NCI-H2196 (cell line): Measurements from ENCODE around the gene TIPARP.
A peak's percentile ranks its signal among the peaks of the same experiment; 100 is the strongest.
"Not testable (repeated sequence)": the region's sequence is repeated elsewhere in the genome, so short reads cannot be mapped to it uniquely, and the experiment has no call there.

Experiments
- DNase-seq: peaks from one replicate; lab custom pipeline; 2025; ENCODE audit not compliant: unreplicated experiment; lab: John Stamatoyannopoulos, UW

The TIPARP gene

DNA sequence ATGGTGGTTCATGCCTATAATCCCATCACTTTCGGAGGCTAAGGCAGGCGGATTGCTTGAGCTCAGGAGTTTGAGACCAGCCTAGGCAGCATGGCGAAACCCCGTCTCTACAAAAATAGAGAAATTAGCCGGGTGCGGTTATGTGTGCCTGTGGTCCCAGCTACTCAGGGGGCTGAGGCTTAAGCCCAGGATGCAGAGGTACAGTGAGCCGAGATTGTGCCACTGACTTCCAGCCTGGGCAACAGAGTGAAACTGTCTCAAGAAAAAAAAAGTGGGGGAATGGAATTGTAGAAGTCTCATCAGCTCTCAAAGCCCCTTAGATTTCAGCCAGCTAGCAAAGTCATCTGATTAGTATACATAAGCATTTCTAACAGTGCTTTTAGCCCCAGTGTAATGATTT is 33.2 kb downstream of the TIPARP start:
- no peak for DNase-seq

DNA sequence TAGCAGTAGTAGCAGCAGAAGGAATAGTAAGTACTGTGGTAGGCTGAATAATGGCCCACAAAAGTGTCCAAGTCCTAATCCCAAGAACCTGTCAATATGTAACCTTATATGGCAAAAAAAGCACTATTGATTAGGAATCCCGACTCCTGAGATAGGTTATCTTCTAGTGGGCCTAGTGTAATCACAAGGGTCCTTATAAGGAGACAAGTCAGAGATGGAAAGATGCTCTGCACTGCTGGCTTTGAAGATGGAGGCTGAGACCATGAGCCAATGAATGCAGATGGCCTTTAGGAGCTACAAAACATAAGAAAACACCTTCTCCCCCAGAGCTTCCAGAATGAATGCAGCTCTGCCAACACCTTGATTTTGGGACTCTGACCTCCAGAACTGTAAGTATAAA is 36.0 kb downstream of the TIPARP start:
- no peak for DNase-seq

DNA sequence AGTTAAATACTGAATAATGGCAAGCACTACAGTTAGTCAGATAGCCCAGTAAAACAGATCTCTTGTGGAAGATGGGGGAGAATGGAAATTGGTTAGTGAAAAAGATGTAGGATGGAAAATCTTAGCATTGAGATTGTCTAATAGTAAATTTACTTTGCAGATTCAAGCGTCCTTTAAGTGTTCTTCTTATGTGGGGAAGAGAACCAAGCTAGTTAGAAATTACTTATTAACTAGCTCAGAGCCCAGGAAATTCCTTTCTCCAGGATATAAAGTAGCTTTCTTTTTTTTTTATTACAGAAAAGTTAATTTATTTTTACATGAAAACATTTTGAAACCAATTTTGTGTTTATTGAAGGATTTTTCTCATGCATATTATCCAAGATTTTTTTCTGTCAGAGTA is 36.7 kb downstream of the TIPARP start:
- DNase-seq = no peak

DNA sequence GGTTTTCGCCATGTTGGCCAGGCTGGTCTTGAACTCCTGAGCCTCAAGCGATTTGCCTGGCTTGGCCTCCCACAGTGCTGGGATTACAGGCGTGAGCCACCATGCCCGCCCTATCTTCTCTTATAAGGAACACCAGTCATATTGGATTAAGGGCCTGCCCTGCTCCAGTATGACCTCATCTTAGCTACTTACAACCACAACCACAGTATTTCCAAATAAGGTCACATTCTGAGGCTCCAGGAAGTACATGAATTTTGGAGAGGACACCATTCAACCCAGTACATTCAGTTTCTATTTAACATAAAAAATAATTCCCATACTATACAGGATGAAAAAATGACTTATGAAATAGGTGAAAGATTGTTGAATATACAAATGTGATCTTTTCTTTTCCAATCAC is 37.6 kb downstream of the TIPARP start:
- DNase-seq = not testable (repeated sequence)

DNA sequence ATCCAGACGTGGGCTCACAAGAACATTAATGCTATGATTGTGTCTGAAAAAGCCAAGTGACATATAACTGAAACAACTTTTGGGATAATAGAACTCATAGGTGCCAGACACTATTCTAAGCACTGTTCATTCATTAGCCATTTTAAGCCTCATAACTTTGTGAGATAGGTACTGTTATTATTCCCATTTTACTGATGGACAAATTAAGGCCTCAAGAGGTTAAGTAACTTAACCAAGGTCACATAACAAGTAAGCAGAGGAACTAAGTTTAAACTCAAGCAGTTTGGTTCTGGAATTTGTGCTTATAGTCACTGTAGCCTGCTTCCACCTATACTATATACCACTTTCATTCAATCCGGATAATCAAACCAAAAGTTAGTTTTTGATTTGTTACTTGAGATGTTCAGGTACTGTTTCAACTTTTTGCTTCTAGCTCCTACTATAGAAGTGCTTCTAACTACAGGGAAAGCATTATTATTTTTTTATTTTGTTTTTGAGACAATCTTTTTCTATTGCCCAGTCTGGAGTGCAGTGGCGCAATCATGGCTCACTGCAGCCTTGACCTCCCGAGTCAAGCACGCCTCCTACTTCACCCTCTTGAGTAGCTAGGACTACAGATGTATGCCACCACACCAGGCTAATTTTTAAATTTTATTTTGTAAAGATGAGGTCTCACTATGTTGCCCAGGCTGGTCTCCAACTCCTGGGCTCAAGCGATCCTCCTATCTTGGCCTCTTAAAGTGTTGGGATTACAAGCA is 41.9 kb downstream of the TIPARP start:
- no peak for DNase-seq

DNA sequence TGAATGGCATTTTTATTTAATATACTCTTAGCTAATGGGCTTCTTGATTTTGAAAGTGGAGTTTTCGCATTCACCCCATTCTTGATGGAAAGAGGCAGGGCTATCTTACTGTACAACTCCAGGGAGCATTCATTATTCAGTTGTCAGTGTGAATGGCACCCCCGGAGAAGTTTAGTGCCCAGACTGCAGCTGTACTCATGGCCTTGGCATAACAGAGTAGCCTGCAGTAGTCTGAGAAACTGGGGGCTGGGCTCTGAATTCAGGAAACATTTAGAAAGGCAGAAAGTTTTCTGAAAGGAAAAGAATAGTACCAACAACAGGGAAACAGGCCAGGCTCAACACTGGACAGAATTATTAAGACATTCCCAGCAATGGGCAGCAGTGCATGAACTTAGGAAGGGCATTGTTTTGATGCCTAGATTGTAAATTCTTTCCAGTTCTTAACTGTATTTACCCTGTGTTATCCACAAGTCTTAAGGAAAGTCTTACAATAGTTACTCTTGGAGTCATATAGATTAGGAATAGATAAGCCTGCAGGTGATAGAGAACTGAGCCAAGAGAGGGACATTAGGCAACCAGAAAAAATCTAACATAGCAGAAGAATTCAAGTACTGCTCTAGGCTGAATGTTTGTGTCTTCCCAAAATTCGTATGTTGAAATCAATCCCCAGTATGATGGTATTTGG is 44.4 kb downstream of the TIPARP start:
- no peak for DNase-seq

DNA sequence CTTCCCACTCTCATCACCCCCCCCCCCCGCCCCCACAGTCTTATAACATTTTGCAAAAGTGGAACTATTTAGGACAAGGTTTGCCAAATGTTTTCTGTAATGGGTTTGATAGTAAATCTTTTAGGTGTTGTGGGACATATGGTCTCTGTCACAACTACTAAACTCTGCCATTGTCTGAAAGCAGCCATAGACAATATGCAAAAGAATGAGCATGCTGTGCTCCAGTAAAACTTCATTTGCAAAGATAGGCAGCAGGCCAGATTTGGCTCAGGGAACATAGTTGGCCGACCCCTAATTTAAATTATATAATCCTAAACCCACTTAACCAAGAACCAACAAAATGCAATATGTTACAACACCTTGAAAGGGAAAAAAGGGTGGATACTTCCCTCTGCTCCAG is 46.4 kb downstream of the TIPARP start:
- no peak for DNase-seq

DNA sequence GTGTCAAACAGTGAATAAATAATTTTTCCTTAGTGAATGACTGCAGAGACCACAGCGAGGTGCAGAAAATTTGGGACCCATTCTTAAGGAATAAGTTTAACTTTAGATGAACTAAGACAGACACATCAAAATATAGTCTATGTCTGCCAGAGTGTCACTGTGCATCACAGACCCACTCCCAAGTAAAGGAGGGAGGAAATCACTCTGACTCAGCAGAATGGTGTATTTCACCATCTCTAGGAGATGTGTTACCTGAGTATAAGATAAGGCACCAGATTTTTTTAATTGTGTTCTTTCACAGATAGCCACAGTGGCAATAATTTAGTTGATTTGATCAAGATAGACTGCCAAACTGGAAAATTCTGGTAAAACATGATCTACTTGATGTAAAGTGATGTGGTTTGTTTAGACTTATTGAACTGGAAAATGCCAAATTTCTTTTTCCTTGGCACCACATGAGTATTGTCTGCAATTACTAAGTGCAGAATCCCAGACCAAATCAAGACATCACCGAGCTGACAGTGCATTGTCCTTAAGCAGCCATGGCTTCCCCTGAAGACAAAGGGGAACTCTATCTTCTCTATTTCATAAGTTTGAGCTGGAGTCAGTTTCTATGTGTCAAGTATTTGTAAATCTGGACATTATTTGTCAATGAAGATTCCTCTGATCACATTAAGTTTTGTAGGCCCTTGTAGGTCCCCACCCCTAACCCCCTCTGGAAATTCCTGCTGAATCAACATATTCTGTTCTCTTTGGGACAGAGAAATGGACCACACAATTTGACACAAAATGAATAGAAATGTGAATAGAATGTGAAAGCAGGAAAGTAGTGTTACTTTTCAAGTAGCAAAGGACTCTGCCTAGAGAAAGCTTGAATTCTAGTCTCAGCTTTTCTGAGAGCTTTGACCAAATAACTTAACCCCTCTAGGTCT is 47.6 kb downstream of the TIPARP start:
- DNase-seq = no peak

DNA sequence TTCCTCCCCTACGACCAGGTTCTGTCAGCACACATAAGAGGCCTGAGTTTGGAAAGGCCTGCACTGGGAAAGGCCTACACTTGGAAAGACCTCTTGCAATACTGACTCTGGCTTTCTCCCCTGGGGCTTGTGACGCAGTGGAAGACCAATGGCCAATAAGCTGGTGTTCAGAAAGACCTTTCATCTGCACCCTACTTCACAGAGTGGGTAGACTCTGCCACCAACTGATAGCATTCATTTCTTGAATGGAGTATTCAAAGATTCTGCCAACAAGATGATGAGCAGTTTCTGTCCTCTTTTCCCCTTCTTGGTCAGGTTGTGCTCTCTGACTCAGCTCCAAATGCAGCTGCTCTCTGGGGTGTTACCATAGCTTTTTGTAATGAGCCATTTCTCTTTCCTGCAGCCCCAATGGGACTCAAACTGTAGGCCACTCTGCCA is 48.8 kb downstream of the TIPARP start:
- DNase-seq = no peak

DNA sequence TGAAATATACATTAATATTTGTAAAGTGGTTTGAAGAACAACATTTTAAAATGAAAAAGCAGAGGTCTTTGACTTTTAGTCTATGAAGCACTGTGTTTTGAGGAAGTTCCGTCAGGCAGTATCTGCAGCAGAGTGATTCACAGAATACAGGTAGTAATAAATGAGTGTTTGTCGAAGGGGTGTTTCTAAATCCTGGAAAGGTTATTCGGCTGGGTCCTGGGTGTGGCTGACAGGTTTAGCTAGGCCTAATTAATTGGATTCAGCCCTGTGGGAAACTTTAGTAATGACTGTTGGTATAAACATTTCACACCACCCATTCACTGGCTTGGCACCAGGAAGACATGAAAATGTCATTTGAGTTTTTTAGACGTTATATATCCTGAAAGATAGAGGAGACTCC is 51.3 kb downstream of the TIPARP start:
- no peak for DNase-seq

DNA sequence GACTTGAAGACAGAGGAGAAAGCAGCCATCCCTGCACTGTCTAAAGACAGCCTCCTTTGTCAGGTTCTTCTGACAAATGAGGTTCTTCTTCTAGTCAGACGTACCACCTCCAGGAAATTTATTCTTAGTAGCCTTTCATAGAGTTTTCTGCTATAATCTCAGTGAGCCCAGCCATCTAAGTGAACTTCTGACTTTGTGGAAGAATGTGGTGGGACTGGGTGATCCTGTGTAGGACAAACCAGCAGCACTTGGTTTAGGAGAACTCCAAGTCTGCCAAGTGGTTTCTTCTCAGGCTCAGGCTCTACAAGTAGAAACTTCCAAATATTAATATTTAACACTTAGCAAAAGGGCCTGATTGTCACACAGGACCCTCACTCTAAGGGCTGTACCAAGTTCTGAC is 52.1 kb downstream of the TIPARP start:
- DNase-seq = no peak

DNA sequence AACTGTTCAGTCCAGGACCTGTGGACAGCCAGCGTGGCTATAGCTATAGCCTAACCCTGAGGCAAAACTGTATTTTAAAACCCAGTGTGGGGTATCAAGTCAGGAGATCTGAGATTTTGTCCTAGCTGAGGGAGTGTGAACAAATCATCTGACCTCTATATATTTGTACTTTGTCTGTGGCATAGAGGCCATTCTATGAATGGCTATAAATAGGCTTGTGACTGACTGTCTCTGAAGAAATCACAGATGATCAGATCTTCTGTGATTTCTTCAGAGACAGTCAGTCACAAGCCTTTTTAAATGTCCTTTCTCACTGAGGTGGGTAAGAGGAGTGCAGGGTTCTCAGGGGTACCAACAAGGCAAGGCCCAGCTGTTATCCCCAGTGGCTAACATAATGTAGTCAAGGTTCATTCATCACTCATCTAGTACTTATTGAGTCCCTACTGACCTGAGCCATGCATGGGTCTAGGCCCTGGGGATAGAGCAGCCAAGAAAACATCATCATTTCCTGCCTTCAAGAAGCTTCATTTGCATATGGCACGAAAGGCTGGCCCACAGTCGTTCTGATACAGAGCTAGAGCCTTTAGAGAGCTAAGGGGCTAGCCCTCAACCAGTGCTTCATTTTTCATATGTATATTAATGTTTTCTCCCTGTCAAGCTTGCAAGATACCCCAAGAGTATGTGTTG is 53.3 kb downstream of the TIPARP start:
- DNase-seq = no peak

DNA sequence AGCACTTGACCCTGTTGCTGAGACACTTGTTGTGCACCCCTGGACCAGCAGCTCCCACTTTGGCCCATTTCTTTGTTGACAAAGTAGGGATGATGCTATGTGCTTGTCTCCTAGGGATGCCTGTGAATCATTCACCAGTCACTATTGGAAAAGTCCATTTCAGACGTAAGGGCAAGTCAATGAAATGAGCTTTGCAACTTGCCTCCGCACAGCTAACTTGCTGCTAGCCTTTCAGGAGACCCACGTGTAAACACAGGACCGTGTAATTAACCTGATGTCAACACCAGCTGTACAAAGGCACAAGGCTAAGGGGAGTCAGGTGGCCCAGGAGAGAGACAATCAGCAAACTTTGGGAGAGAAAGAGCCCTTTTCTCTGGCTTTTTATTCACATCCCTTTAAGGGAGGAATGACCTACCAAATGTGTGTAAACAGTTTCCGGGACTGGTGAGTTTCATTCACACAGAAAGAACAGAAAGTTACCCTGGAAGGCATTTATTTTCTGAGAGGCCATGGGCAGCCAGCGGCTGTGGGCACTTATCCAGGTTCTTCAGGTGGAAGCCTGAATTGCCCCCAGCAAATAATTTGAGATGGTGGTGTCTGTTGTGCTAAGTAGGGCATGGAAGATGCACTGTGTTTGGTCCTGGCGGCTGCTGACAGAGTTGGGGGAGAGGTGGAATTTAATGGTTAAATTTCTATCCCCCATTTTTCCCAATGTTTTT is 54.0 kb downstream of the TIPARP start:
- DNase-seq = peak; percentile 16

DNA sequence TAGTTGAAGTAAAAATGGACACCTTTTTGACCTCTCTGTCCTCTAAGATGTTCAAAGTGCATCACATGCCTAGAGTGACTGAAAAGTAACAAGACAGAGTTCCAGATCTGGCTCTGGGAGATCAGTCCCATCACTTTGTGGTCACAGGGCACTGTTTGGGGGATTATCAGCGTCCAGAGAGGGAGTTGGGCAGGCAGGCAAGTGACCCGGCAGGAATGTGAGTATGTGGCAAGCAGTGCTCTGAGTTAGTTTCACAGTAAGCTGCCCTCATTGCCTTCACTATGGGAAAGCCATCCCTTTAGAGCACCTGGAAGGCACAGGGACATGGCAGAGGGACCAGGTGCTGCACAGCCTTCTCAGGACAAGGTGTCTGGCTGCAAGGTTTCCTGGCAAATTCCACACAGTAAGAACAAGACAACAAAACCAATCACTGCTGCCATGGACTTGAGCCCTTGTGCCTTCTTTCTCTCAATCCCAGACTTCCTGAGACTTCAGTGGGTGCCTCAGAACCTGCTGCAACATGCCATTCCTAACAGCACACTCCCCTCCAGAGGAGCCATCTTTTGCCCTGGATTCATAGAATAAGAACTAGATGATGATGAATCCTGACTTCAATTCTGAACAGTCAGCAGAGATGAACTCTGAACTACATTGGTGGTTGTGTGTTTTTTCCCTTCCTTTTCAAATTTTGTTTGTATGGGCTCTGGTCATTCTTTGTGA is 55.2 kb downstream of the TIPARP start:
- no peak for DNase-seq

DNA sequence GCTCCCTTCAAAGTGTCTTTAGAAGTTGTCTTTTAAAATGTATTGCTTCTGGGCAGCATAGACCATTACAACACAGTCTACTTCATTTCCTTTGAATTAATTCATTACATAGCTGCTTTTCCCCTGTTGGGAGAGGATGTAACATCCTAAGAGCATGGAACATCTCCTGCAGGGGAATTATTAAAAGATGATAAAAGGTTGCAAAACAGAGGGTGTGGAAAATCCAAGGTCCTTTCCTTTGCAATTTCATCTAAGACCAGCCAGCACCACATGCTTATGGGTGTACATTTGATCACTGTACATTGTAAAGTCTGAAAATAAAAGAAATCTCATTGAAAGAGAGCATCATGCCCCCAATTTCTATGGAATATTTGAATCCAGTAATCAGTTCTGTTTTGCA is 57.4 kb downstream of the TIPARP start:
- DNase-seq = no peak

DNA sequence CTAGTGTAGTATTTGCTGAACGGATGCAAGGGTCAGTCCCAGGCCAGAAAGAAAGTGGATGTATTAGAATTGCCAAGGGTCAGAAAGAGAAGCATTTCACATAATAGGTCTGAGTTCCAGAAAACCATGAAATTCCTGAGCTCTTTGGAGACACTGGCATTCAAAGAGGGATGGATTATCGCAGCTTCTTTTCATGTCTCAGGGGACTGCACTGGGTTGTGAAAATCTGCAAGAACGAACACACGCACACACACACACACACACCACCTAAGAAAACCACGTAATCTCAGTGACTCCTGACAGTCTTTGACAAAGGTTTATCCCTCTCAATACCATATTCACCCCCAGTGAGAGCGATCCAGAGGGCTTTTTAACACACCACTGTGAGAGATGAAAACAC is 57.9 kb downstream of the TIPARP start:
- DNase-seq = no peak

DNA sequence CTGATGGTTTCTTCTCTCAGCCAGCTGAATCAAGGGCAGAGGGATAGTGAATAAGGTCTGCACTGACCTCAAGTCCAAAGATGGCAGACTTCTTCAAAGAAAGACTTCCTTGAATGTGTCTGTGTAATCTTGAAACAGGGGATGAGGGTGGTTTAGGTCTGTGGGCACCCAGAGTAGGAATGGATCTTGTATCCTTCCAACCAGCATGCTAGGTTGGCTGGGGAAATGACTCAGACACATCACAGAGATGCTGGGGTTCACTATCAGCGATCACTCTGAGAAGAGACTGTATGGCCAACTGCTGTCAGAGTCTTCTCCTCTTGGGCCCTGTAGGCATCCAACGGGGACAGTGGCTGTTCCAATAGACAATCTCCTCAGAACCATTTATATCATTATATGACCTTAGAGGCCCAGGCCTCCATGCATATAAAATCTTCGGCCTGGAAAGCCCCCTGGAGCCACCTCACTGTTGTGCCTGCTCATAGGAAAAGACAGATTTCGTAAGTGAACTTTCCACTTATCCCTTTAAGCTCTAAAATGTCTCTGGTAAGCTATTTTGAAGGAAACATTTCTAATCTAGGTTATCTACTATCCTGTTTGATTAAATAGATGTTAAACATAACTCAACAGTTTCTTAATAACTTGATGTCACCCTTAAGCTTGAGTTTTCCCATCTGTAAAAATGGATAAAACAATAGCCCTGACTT is 58.5 kb downstream of the TIPARP start:
- DNase-seq = no peak

DNA sequence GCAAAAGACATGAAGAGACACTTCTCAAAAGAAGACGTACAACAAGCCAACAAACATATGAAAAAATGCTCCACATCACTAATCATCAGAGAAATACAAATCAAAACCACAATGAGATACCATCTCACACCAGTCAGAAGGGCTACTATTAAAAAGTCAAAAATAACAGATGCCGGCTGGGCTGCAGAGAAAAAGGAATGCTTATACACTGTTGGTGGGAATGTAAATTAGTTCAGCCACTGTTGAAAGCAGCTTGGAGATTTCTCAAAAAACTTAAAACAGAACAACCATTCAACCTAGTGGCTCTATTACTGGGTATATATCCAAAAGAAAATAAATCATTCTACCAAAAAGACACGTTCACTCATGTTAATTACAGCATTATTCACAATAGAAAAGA is 60.3 kb downstream of the TIPARP start:
- not testable (repeated sequence) for DNase-seq

DNA sequence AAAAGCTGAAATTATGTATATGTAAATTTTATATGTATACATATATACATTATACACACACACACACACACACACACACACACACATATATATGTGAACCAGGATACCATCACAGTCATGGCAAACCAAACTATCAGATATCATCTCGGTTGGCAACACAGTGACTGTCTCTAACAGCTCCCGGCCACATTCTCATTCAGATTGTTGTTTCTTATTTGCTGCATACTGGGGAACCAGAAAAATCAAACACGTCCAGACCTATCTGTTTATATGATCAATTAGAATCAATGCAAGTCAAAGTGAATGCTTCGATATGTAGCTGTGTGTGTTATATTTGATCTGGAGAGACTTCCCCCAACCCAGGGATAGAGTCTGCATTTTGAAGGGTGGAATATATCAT is 61.1 kb downstream of the TIPARP start:
- DNase-seq = no peak
